Fibroblast of lung (primary cell): Measurements from ENCODE around the gene ADRA1B.

ENCODE experiments used
- EZH2 ChIP-seq: IDR thresholded peaks from 2 replicates; pipeline ENCODE4 v1.5.1; 2012; ENCODE audit warnings: low read length, control low read depth, mild to moderate bottlenecking; ENCODE audit errors: missing control alignments
- TF ChIP-seq, protein P1 (sequence below), 2 donors: IDR thresholded peaks in 1 of 2; conservative IDR thresholded peaks in 1 of 2; 1 replicate in 1 of 2; 2 replicates in 1 of 2; pipeline ENCODE4 v1.5.1; 2011 to 2012; ENCODE audit warnings: low read length in 2 of 2, control low read depth in 1 of 2, inconsistent platforms in 1 of 2, low read depth in 1 of 2, mild to moderate bottlenecking in 1 of 2

DNA sequence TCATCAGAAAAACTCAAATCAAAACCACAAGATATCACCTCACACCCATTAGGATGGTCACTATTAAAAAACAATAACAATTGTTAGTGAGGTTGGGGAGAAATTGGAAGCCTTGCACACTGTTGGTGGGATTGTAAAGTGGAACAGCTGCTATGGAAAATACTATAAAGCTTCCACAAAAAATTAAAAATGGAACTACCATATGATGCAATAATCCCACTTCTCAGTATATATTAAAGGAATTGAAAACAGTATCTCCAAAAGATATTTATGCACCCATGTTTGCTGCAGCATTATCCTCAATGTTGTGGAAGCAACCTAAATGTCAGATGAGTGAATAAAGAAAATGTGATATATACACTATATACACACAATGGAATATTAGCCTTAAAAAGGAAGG is 14.5 kb upstream of the ADRA1B start:
- TF ChIP-seq, protein P1, sequence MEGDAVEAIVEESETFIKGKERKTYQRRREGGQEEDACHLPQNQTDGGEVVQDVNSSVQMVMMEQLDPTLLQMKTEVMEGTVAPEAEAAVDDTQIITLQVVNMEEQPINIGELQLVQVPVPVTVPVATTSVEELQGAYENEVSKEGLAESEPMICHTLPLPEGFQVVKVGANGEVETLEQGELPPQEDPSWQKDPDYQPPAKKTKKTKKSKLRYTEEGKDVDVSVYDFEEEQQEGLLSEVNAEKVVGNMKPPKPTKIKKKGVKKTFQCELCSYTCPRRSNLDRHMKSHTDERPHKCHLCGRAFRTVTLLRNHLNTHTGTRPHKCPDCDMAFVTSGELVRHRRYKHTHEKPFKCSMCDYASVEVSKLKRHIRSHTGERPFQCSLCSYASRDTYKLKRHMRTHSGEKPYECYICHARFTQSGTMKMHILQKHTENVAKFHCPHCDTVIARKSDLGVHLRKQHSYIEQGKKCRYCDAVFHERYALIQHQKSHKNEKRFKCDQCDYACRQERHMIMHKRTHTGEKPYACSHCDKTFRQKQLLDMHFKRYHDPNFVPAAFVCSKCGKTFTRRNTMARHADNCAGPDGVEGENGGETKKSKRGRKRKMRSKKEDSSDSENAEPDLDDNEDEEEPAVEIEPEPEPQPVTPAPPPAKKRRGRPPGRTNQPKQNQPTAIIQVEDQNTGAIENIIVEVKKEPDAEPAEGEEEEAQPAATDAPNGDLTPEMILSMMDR (conservative IDR thresholded peaks at IDR 0.05 in 1 of 2, IDR thresholded peaks at IDR 0.05 in 1 of 2; ENCODE audit: low read depth in 1 of 2, low read length in 2 of 2): no peak
- no peak for TF ChIP-seq EZH2
